Ammon's horn (tissue), 1 donor: Measurements from ENCODE around the gene REXO2.
A peak's percentile ranks its signal among the peaks of the same experiment; 100 is the strongest.

Experiments
- DNase-seq: peaks from one replicate; pipeline ENCODE4 v3.0.0-alpha.2; 2016; ENCODE audit warnings: low spot score

The REXO2 gene

DNA sequence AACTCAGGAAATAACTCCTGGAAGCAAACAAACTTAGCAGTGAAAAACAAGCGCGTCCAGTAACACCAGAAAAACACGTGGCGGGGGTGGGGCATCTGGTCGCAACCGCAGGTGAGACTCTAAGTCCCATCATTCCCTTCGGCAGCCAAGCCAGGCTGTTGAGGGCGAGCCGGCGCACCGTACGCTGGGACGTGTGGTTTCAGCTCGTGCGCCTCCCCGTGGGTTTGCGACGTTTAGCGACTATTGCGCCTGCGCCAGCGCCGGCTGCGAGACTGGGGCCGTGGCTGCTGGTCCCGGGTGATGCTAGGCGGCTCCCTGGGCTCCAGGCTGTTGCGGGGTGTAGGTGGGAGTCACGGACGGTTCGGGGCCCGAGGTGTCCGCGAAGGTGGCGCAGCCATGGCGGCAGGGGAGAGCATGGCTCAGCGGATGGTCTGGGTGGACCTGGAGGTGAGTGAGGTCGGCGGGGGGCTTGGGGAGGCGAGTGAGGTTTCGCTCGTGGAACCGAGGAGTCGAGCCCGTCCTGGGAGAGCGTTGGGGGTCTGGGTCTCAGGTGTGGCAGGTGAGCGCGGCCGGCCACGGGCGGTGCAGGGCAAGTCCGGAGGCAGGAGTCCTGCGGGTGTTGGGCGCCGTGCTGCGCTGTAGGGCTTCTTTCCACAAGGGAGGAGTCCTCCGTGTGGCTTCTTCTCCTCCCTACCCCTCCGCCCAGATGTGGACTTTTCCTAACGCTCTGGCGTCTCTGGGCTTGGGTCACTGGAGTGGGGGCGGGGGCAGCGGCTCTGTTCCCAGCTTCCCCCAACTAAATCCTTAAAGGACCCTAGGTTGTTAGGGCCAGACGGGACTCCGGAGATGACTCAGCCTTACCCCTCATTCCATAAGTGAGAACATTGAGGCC lies at the start of gene REXO2:
TSS of gene REXO2 (plus strand) at position 239 of the 892 bp plus-strand sequence. CDS start at position 301, 62 bp downstream.
- DNase-seq = peak; percentile 99

DNA sequence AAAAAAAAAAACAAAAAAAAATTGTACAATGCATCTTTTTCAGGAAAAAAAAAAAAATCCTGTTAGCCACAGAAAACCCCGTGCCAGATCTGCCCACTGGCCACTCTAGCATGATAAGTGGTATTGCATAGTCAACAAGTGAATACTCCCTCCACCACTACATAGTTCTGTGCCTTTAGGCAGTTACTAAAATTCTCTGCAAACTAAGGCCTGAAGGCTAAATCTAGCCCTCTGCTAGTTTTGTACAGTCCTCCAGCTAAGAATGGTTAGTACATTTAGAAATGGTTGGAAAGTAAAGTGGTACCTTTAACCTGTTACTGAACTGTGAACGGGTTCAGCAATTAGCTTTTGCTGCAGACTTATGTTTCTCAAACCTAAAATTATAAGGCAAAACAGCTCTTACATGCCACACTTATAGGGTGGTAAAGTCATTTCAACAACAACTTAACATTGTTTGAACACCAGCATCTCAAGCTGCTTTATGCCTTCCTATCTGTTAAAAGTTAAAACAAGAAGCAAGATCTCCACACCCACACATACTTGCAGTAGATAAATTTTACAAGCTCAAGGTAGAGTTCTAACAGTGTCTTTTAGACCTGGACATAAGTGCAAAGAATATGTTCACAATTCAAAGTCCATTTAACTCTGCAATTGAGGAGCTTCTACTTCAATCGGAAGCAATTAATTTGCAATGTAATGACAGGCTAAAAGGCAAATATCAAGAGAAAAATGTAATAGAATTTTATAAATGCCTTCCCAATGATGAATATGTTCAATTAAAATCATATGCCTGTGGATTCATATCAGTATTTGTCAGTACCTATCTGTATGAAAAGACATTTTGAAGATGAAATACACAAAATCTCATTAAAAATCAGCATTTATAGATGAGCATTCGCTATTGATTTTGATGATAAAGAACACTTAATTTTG lies 46.3 kb upstream of the REXO2 start:
- DNase-seq = no peak

DNA sequence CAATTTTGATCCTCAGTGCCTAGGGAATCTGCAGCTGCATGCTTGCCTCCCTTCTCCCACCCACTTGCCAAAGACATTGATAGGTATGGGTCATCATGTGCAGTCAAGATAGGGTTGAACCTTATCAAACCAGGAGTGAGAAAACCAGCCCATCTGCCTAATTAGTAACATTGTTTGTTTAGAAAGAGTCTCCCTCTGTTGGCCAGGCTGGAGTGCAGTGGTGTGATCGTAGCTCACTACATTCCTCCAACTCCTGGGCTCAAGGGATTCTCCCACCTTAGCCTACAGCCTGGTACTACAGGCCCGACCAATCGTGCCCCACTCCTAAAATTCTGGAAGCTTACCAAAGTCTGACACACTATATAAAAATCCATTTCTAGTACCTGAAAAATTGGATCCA lies 43.5 kb upstream of the REXO2 start:
- DNase-seq = no peak

DNA sequence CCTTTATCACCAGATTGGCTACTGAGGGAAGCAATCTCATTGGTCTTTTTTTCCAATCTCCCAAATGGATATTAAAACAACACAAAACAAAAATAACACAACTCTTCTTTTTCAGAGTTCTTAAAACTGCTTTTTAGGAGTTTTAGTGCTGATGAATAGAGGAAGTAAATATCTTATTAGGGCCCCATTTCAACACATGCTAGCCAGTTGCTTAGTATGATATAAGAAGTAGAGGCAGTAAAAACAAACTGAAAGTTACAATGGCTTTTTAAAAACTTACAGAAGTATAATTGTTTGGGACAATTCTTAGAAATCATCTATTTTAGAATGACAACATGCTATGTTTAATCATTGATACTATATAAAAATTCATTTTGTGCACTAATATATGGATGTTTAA lies 42.4 kb upstream of the REXO2 start:
- DNase-seq = no peak

DNA sequence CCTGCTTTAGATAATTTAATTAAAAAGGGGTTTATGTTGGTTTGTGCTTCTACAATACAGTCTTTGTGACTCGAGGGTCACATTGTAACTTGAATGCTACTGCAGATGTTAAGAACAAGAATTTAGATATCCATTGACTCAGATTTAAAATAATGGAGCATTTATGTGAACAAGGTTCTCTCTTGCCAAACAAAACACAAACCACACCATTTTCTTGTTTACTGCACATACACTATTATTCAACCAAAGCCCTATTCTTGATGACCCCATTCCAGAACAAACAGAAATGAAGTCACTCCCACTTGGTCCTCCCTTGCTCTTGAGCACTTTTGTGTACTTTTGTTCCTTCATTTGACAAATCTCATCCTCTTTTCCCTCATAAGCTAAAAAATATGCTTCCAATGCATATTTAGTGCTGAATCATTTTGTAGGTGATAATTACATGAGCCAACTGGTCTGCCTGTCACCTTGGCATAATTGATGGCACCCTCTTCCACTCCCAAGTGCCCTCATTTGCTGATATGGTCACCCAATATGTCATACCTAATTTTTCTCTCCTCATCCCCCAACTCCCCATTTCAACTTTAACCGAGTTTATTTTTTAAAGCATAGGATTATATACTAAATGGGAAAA lies 41.8 kb upstream of the REXO2 start:
- DNase-seq = peak; percentile 52

DNA sequence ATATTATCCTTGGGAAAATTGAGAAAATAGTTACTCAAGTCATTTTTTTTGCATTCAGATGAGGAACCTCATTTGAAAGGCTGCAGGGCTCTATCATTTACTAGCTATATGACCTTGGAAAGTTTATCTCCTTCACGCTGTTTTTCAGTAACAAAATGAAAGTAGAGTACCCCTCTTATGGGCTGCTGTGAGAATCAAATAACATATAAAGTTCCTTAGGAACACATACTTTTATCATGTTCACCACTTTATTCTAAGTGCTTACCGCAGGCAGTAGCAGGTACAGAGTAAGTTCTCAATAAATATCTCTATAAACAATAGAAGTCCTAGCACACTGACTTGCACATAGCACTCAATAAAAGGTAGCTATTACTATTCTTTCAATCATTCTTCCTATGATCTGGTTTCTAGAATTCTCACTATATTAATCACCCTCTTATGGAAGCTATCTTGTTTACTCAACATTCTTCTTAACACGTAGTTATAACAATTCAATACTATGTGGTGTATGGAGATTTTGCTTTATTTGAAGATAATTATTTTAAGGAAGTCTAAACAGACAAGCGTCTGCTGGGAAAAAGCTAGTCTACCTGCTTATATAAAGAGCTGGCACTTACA lies 40.9 kb upstream of the REXO2 start:
- no peak for DNase-seq

DNA sequence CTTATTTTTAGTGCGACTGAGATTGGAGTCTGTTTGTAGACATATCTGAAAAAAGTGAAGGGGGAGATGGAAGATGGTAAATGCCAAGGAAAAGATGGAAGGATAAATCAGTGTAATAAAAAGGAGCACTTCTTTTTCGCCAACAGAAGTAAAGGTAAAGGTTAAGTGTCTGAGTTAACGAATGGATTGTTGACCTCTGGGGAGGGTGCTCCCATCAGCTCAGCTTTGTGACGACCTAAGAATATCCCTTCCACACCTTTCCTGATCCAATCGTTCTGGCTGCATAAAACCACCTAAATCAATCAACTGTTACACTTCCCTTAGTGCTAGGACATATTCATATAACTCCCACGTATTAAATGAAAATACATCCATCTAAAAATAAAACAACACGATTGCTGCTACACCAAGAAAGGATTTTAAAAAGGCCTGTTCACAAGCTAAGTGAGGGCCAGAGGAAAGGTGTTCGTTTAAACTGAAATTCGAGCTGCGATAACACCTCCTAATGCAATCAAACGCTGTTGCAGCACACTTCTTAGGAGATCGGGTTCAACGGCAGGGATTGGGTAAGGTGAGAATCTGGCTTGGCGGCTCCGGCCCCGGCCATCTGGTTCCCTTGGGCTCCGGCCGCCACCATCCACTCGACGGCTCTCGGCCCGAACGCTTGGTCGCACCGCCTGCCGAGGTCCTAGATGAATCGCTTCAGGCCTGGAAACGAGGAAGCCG lies 39.6 kb upstream of the REXO2 start:
- DNase-seq = no peak

DNA sequence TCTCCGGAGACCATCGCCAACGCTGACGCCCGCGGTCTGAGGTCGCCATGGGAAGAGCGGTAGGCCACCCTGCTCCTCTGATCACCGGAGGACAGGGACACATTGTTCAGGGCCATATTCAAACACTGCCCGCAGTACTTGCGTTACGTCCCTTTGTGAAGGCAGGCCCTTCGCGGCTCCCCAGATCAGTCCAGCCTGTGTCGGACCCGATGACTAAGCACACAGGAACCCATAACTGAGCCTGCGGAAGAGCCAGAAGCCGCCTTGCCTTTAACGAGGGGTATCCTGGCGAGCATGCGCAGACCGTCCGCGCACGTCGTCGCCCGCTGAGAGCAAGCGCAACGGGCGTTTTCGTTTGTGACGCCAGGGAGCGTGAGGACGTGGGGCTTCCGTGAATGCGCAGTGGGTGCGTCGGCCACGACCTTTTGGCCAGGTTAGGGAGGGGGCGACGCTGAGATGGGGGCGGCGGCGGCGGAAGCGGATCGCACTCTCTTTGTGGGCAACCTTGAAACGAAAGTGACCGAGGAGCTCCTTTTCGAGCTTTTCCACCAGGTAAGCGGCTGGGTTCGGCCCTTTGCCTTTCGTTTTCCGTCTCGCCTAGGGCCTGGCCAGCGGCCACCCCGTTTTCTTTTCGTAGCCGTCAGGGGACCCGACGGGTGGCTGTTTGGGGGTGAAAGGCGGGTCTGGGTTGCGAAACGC lies 38.9 kb upstream of the REXO2 start, which contains the start of the genes C11orf71 and RBM7:
TSS of gene C11orf71 (minus strand) at position 296 of the 699 bp plus-strand sequence. CDS start at position 116, 180 bp downstream.
TSS of gene RBM7 (plus strand) at position 451 of the 699 bp plus-strand sequence. CDS start at position 457, 6 bp downstream.
- DNase-seq = peak; percentile 97

DNA sequence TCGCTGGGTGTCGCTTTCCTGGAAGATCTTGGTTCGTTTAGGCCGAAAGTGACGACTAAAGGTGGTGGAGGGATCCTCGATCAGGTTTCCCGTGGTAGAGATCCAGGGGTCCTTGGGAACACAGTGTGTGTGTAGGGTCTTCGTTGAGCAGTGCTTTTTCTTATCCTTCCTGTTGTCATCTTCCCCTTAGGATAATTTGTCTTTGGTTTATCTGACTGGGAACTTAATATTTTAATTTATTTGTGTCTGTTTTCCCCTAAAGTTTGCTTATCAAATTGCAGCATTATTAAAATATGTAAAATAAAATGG lies 38.4 kb upstream of the REXO2 start:
- DNase-seq = no peak

DNA sequence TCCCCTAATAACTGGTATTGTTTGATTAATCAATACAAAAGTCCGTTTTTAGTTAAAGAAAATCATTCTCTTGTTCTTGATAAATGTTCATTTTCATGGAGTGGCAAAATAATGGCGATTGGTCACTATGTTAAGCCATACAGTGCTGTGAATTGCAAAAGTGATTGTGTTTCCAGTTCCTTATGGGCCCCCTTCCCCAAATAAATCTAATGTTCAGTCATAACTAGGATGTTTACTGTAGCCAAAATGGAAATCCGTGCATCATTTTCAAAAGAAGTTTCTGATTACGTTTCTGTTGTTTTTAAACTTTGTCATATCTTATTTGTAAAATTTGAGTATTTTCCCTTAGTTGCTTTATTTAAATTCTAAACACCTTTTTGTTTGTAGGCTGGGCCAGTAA lies 38.0 kb upstream of the REXO2 start:
- DNase-seq = no peak

DNA sequence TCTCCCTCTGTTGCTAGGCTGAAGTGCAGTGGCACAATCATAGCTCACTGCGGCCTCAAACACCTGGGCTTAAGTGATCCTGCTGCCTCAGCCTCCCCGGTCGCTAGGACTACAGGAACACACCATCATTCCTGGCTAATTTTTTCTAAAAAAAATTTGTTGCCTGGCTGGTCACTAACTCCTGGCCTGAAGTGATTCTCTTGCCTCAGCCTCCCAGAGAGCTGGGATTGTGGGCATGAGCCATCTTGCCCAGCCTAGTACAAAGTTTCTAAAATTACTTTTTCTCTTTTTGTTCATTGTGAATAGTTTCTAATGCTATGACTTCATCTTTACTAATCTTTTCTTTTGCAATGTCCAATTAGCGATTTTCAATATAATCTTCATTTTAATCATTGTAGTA lies 26.3 kb upstream of the REXO2 start:
- DNase-seq = no peak

DNA sequence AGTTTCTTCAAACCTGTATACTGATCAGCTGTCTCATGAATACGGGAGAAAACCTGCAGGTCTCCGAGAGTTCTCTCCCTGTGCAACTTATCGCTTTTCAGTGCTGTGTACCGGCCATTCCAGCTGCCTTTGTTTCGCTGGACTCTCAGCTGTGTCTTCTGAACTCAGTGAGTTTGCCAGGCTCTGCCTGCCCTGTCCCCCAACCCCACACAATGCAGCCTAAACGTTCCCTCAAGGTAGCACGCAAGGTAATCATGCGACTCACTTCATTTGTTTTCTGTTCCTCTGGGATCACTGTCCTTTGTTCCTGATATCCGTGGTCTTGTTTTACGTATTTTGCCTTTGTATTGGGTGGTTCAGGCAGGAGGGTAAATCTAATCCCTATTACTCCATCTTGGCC lies 25.3 kb upstream of the REXO2 start:
- DNase-seq = no peak

DNA sequence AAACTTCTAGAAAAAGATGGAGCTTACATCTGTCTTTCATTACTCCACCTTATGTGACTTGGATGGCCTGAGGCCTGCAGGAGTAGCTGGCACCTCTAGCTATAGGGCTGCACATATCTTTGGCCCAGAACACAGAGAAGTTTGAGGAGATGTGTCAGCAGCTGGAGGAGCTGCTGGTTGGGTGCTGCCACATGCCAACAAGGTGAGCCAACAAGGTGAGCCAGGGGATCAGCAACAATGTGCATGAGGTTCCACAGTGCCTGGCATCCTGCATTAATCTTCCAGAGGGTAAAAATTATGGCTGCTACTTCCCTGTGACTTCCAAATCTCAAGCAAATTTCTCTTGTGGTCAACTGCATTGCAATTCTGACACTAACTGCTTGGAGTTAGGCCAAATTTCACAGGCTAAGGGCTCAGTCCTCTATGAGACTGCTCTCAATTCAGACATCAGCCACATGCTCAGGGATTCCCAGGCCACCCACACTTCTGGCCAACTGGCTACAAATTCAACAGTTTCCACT lies 22.8 kb upstream of the REXO2 start:
- DNase-seq = no peak

DNA sequence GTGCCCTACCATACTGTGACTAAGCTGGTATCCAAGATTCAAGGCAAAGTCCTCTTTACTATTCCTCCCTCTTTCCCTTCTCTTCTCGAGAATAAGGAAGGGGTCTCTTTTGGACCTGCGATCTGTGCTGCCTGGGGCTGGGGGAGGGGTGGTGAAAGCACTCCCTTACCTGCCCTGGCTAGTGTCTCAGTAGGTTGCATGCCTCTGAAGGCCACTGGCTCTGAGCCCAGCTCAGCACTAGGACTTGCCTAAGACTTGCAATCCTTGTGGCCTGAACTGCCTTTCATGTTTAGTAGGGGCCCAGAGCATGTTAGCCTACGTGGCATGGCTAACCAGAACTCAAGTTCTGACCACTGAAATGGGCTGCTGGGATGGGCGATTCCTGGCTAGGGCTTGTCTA lies 13.0 kb upstream of the REXO2 start:
- no peak for DNase-seq

DNA sequence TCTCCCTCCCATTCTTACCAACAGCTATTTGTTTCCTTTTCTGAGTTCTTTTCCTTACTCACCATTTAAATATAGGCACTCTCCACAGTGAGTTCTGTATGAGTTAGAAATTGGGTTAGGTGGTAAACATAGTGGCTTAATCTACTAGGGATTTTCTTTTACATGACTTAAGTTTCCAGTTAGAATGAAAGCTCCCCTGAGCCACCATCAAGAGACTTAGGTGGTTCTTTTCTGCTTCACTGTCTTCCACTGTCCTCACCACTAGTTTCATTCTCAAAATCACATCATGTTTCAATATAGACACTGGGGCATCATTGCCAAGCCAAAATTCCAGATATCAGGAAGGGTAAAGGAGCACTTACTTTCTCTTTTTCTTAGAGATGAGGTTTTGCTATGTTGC lies 9.0 kb upstream of the REXO2 start:
- DNase-seq = no peak

DNA sequence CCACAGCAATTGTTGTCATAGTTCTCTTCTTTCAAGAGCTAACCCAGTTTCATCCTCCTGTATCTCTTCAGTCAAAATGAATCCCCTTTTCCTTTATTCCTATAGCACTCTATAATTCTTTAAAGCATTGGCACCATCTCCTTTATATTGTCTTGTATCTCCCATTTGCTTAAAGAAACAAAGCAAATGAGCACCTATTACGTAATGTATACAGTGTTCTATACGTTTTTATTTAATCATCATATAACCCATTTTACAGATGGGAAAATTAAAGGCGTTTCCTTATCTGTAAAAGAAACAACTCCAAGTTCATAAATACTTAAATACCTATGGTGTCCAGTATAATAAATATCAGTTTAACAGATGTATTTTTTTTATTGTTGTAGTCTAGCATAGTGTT lies 6.4 kb upstream of the REXO2 start:
- DNase-seq = no peak

DNA sequence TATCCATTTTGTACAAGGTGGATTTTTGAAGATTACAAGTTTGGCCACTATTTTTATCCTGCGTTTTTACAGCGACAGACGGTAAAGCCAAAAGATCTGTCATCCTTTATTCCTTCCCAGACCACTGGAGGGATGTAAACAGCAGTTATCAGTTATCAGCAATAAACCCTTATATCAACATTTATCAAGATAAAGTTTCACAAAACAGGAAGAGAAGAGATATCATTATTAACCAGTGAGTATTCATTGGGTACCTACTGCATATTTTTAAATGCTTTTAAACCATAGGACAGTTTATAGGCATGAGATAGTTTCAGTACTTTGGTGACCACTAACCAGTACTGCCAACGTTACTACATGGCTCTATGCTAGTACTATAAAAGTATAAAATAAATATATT lies 5.9 kb upstream of the REXO2 start:
- DNase-seq = no peak

DNA sequence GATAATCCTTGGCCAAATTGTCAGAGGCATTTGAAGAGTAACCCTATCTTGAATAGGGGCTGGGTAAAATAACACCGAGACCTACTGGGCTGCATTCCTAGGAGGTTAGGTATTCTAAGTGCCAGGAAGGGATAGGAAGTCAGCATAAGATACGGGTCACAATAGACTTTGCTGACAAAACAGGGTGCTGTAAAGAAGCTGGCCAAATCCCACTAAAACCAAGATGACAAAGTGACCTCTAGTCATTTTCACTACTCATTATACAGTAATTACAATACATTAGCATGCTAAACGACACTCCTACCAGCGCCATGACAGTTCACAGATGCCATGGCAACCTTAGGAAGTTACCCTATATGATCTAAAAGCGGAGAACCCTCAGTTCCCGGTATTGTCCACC lies 964 bp upstream of the REXO2 start:
- DNase-seq = no peak

DNA sequence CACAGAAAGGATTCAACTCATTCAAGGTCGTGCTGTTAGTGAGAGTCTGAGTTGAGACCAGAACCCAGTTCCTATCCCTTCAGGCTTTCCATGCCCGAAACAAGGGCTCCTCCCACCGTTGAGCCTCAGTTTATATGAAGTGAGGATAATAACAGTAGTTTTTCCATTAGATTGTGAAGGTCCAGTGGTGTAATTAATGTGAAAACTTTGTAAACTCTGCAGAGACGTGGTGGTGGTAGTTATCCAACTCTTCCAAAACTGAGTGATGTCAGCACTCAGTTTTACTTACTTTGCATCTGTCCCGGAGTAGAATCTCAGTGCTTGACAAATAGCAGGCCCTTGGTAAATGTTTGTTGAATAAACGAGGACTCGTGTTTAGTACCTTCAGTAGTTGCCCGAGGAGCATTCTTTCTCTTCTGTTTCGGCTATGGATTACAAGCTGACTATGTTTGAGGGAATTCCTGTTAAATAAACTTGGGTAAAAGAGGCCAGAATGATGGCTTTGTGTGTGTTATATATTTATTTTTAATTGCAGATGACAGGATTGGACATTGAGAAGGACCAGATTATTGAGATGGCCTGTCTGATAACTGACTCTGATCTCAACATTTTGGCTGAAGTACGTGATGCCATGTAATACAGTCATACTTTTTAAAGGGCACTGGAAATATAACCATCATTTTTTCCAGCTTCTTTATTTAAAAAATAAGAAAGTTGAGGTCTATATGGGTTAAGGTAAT lies 1.0 kb downstream of the REXO2 start:
- peak; percentile 38 for DNase-seq
